IMR-90 (cell line): ENCODE measurements around the gene SRSF12. TPM values are rescaled to one million over a fixed set of nuclear protein-coding genes. Genes with fewer than 3 reads are reported as not detected.

Experiments
- ATAC-seq: fragments of 200-7000 bp; cut with Tn5 transposase; 2 replicates; pipeline ENCODE4 v1.9.1; 2020; ENCODE audit warnings: low read depth, mild to moderate bottlenecking, moderate library complexity
- BruUV-seq: library from RNA; stranded (reverse); fragments of 400-500 nt; replicated peaks from 2 replicates; lab custom pipeline; 2021; lab: Mats Ljungman, UMichigan
- CTCF ChIA-PET: fragments of 300-600 bp; formaldehyde crosslinking; extraction: SDS; loops from one replicate; lab custom pipeline; 2021; ENCODE audit warnings: antibody characterized with exemption; lab: Yijun Ruan, JAX
- POLR2A ChIA-PET: fragments of 300-600 bp; sonication (Branson Sonifier 250); formaldehyde crosslinking; loops from one replicate; lab custom pipeline; 2022; ENCODE audit warnings: antibody characterized with exemption; ENCODE audit not compliant: unreplicated experiment; lab: Charles Lee
- DNase-seq: peaks from one replicate; pipeline ENCODE4 v3.0.0; 2013
- H2AFZ ChIP-seq: replicated peaks from 2 replicates; pipeline ENCODE3; 2013; ENCODE audit warnings: low read length, mild to moderate bottlenecking; ENCODE audit not compliant: poor library complexity
- H2AK5ac ChIP-seq: 2 replicates; pipeline ENCODE4 v1.6.1; 2013; ENCODE audit warnings: low read depth, low read length, inconsistent platforms
- H2AK9ac ChIP-seq: replicated peaks from 2 replicates; pipeline ENCODE3; 2013; ENCODE audit warnings: mild to moderate bottlenecking, low read depth, low read length, moderate library complexity; ENCODE audit not compliant: poor library complexity
- H2BK120ac ChIP-seq: 2 replicates; pipeline ENCODE4 v1.6.1; 2013; ENCODE audit warnings: low read depth, low read length, inconsistent platforms
- H2BK15ac ChIP-seq: 3 replicates; pipeline ENCODE4 v1.6.1; 2013; ENCODE audit warnings: low read depth, low read length, inconsistent platforms
- H2BK20ac ChIP-seq: 2 replicates; pipeline ENCODE4 v1.6.1; 2013; ENCODE audit warnings: low read depth, mild to moderate bottlenecking, inconsistent platforms, low read length, moderate library complexity
- H2BK5ac ChIP-seq: 2 replicates; pipeline ENCODE4 v1.6.1; 2013; ENCODE audit warnings: mild to moderate bottlenecking, low read depth, low read length, inconsistent platforms; ENCODE audit not compliant: poor library complexity, severe bottlenecking
- H3K14ac ChIP-seq: replicated peaks from 2 replicates; pipeline ENCODE4 v1.6.1; 2013; ENCODE audit warnings: low read depth, low read length, inconsistent platforms
- H3K18ac ChIP-seq: 2 replicates; pipeline ENCODE4 v1.6.1; 2013; ENCODE audit warnings: low read depth, low read length, control low read depth
- H3K23ac ChIP-seq: 2 replicates; pipeline ENCODE4 v1.6.1; 2013; ENCODE audit warnings: low read depth, low read length, inconsistent platforms
- H3K27ac ChIP-seq: 2 replicates; pipeline ENCODE4 v1.5.1; 2013; ENCODE audit warnings: mild to moderate bottlenecking, control low read depth, low read length; ENCODE audit not compliant: insufficient read depth
- H3K27me3 ChIP-seq: 2 replicates; pipeline ENCODE4 v1.6.1; 2013; ENCODE audit warnings: low read length; ENCODE audit not compliant: control insufficient read depth, insufficient read depth
- H3K36me3 ChIP-seq: 2 replicates; pipeline ENCODE4 v1.6.1; 2013; ENCODE audit warnings: low read length, mixed read lengths; ENCODE audit not compliant: control insufficient read depth, insufficient read depth
- H3K4ac ChIP-seq: 2 replicates; pipeline ENCODE4 v1.6.1; 2013; ENCODE audit warnings: low read depth, low read length, inconsistent platforms
- H3K4me1 ChIP-seq: 2 replicates; pipeline ENCODE4 v1.6.1; 2013; ENCODE audit warnings: low read length, mixed read lengths; ENCODE audit not compliant: control insufficient read depth, insufficient read depth
- H3K4me2 ChIP-seq: 2 replicates; pipeline ENCODE4 v1.6.1; 2013; ENCODE audit warnings: low read depth, mild to moderate bottlenecking, control low read depth, low read length, moderate library complexity
- H3K4me3 ChIP-seq: 2 replicates; pipeline ENCODE4 v1.5.1; 2013; ENCODE audit warnings: low read depth, mild to moderate bottlenecking, control low read depth, low read length, moderate library complexity; ENCODE audit not compliant: insufficient read depth
- H3K56ac ChIP-seq: 2 replicates; pipeline ENCODE4 v1.6.1; 2013; ENCODE audit warnings: low read length, inconsistent platforms; ENCODE audit not compliant: insufficient read depth; ENCODE audit errors: extremely low read depth
- H3K79me1 ChIP-seq, 2 experiments: 2 replicates each; pipeline ENCODE4 v1.6.1; 2013; ENCODE audit warnings: low read length in 2 of 2, inconsistent platforms in 1 of 2, low read depth in 1 of 2
- H3K9ac ChIP-seq: 2 replicates; pipeline ENCODE4 v1.6.1; 2013; ENCODE audit warnings: low read depth, low read length, control low read depth
- H3K9me1 ChIP-seq: 2 replicates; pipeline ENCODE4 v1.6.1; 2013; ENCODE audit warnings: low read length, inconsistent platforms; ENCODE audit not compliant: insufficient read depth
- H3K9me3 ChIP-seq: 2 replicates; pipeline ENCODE4 v1.6.1; 2013; ENCODE audit warnings: low read length; ENCODE audit not compliant: control insufficient read depth, insufficient read depth
- H4K20me1 ChIP-seq: 2 replicates; pipeline ENCODE4 v1.6.1; 2013; ENCODE audit warnings: low read length, inconsistent platforms; ENCODE audit not compliant: insufficient read depth
- H4K5ac ChIP-seq: 2 replicates; pipeline ENCODE4 v1.6.1; 2013; ENCODE audit warnings: mild to moderate bottlenecking, low read depth, low read length, control low read depth
- H4K8ac ChIP-seq, 2 experiments: 2 replicates each; pipeline ENCODE4 v1.6.1; 2013; ENCODE audit warnings: low read depth in 2 of 2, low read length in 2 of 2, control low read depth in 1 of 2, inconsistent platforms in 1 of 2
- H4K91ac ChIP-seq: 2 replicates; pipeline ENCODE4 v1.6.1; 2013; ENCODE audit warnings: low read depth, low read length, inconsistent platforms; ENCODE audit not compliant: insufficient read depth
- BHLHE40 ChIP-seq: fragments of 150-350 bp; IDR thresholded peaks from 2 replicates; pipeline ENCODE4 v1.6.1; 2016; ENCODE audit warnings: mild to moderate bottlenecking, low read depth, low read length
- CEBPB ChIP-seq: IDR thresholded peaks from 2 replicates; pipeline ENCODE4 v1.6.1; 2012; ENCODE audit warnings: low read depth, low read length, improper control_type of control experiment
- CHD1 ChIP-seq: IDR thresholded peaks from 2 replicates; pipeline ENCODE4 v1.6.1; 2012; ENCODE audit warnings: low read depth, low read length, improper control_type of control experiment
- CTCF ChIP-seq: conservative IDR thresholded peaks from 2 replicates; pipeline ENCODE4 v1.5.1; 2012; ENCODE audit warnings: mild to moderate bottlenecking, low read depth, low read length, improper control_type of control experiment
- FOS ChIP-seq: fragments of 150-350 bp; IDR thresholded peaks from 2 replicates; pipeline ENCODE4 v1.6.1; 2016; ENCODE audit warnings: low read depth, low read length
- MAFK ChIP-seq: IDR thresholded peaks from 2 replicates; pipeline ENCODE4 v1.6.1; 2012; ENCODE audit warnings: low read depth, low read length, improper control_type of control experiment
- MAZ ChIP-seq: IDR thresholded peaks from 2 replicates; pipeline ENCODE4 v1.6.1; 2012; ENCODE audit warnings: low read depth, mild to moderate bottlenecking, low read length, improper control_type of control experiment, moderate library complexity, borderline replicate concordance
- MXI1 ChIP-seq: IDR thresholded peaks from 2 replicates; pipeline ENCODE4 v1.6.1; 2012; ENCODE audit warnings: low read depth, mild to moderate bottlenecking, low read length, moderate library complexity, borderline replicate concordance
- NFE2L2 ChIP-seq: fragments of 150-350 bp; IDR thresholded peaks from 2 replicates; pipeline ENCODE4 v1.6.1; 2016; ENCODE audit warnings: low read depth, mild to moderate bottlenecking, low read length
- POLR2A ChIP-seq: IDR thresholded peaks from 2 replicates; pipeline ENCODE4 v1.6.1; 2012; ENCODE audit warnings: mild to moderate bottlenecking, low read depth, low read length
- RAD21 ChIP-seq: IDR thresholded peaks from 2 replicates; pipeline ENCODE4 v1.6.1; 2012; ENCODE audit warnings: low read length, improper control_type of control experiment
- RCOR1 ChIP-seq: IDR thresholded peaks from 2 replicates; pipeline ENCODE4 v1.6.1; 2012; ENCODE audit warnings: mild to moderate bottlenecking, low read length, improper control_type of control experiment; ENCODE audit not compliant: insufficient replicate concordance
- RFX5 ChIP-seq: IDR thresholded peaks from 2 replicates; pipeline ENCODE4 v1.8.0; 2012; ENCODE audit warnings: low read depth, mild to moderate bottlenecking, low read length, moderate library complexity
- SMC3 ChIP-seq: fragments of 150-350 bp; IDR thresholded peaks from 2 replicates; pipeline ENCODE4 v1.6.1; 2016; ENCODE audit warnings: low read depth, mild to moderate bottlenecking, antibody characterized with exemption, low read length, moderate library complexity
- USF2 ChIP-seq: fragments of 150-350 bp; IDR thresholded peaks from 2 replicates; pipeline ENCODE4 v1.6.1; 2017; ENCODE audit warnings: mild to moderate bottlenecking, antibody characterized with exemption, low read length, low read depth
- WGBS, 2 experiments: methylation state at CpG; one replicate each; pipeline versions ENCODE4 v1.1.5 to v1.1.7; 2013; ENCODE audit warnings: missing lambda C conversion rate in 2 of 2; ENCODE audit not compliant: insufficient read length in 1 of 2; ENCODE audit errors: extremely low coverage in 2 of 2; 5-methylcytosine and 5-hydroxymethylcytosine counted together
- dilution Hi-C: fragments of 300-500 bp; cut with HindIII; formaldehyde crosslinking; loops from one replicate; pipeline ENCODE4 v1.14.3; 2018; ENCODE audit warnings: low sequenced_read_pairs; ENCODE audit not compliant: unreplicated experiment
- in situ Hi-C: fragments of 300-500 bp; cut with MboI; formaldehyde crosslinking; loops from 3 replicates; pipeline ENCODE4 v1.14.3; 2019; ENCODE audit warnings: low sequenced_read_pairs, inconsistent platforms, mixed read lengths
- intact Hi-C: fragments of 100-400 bp; cut with micrococcal nuclease; formaldehyde crosslinking; loops from 2 replicates; pipeline ENCODE4 v1.10.0; 2022
- polyA plus RNA-seq, 3 experiments: library from polyadenylated mRNA; depleted of rRNA; stranded (reverse); fragments of >200 nt; gene quantifications; 2 replicates each; pipeline ENCODE4 v1.2.3, GENCODE V29; 2012; ENCODE audit warnings: low replicate concordance in 1 of 3
- total RNA-seq: library from RNA; depleted of rRNA; stranded (reverse); fragments of >200 nt; gene quantifications from 2 replicates; pipeline ENCODE4 v1.2.3, GENCODE V29; 2012
- TF ChIP-seq, protein P1 (sequence below): fragments of 150-350 bp; IDR thresholded peaks from 2 replicates; pipeline ENCODE4 v1.6.1; 2016; ENCODE audit warnings: low read depth, mild to moderate bottlenecking, low read length, moderate library complexity, borderline replicate concordance

SRSF12 gene
- total and polyA plus RNA-seq, 2 of the 4 experiments (the other 2 are of a cell fraction): 0.21 to 0.36 TPM

- no peak overlapping the region for H2AK9ac ChIP-seq
- DNase-seq: no peak
- no peaks in the 10 kb centered on the region for H3K9me3 ChIP-seq
- BruUV-seq: no TSS peak
- H3K36me3 ChIP-seq: no peaks in the 10 kb centered on the region
- no peak overlapping the region for H2BK20ac ChIP-seq
- dilution Hi-C loops (no loop called here), intact Hi-C loops (no loop called here), in situ Hi-C loops (loop anchor here (25.0 kb wide), 1 partner anchor 224 kb away; the partner anchor contains the start of gene UBE2J1)
- no peak overlapping the region for H2BK15ac ChIP-seq
- H3K4me2 ChIP-seq: no peak overlapping the region
- peaks cover 7% of the 10 kb centered on the region for H3K9me1 ChIP-seq
- no peak overlapping the region for H2AFZ ChIP-seq
- WGBS, 2 experiments: no CpG with 5 or more reads among the region's 2 CpGs
- H3K9ac ChIP-seq: no peak overlapping the region
- H3K4me1 ChIP-seq: peaks cover 12% of the 10 kb centered on the region
- no peak overlapping the region for H3K4ac ChIP-seq
- H3K23ac ChIP-seq: peak overlapping the region; percentile 49; the same call in 1 of the 2 replicates
- no peak overlapping the region for H4K91ac ChIP-seq
- no peak overlapping the region for H2AK5ac ChIP-seq
- H4K8ac ChIP-seq: no peak overlapping the region
- H3K4me3 ChIP-seq: no peak overlapping the region
- no peak overlapping the region for H3K14ac ChIP-seq
- no peak overlapping the region for H2BK5ac ChIP-seq
- CTCF ChIA-PET: no interaction called here
- no peak overlapping the region for H3K18ac ChIP-seq
- TF ChIP-seq BHLHE40 (no peak), FOS (no peak), NFE2L2 (no peak), POLR2A (no peak), MAFK (no peak), RFX5 (no peak), MAZ (no peak), SMC3 (no peak), CHD1 (no peak), RCOR1 (no peak), RAD21 (no peak), USF2 (no peak), CTCF (no peak), MXI1 (no peak), CEBPB (no peak)
- TF ChIP-seq, protein P1, sequence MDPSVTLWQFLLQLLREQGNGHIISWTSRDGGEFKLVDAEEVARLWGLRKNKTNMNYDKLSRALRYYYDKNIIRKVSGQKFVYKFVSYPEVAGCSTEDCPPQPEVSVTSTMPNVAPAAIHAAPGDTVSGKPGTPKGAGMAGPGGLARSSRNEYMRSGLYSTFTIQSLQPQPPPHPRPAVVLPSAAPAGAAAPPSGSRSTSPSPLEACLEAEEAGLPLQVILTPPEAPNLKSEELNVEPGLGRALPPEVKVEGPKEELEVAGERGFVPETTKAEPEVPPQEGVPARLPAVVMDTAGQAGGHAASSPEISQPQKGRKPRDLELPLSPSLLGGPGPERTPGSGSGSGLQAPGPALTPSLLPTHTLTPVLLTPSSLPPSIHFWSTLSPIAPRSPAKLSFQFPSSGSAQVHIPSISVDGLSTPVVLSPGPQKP: no peak
- POLR2A ChIA-PET: no interaction called here
- no peak overlapping the region for H3K56ac ChIP-seq
- H2BK120ac ChIP-seq: no peak overlapping the region
- ATAC-seq: no peak
- no peaks in the 10 kb centered on the region for H3K27me3 ChIP-seq
- no peak overlapping the region for H3K27ac ChIP-seq
- no peaks in the 10 kb centered on the region for H4K20me1 ChIP-seq
- no peaks in the 10 kb centered on the region for H3K79me1 ChIP-seq
- no peak overlapping the region for H4K5ac ChIP-seq
These were observed 20.3 kb upstream of the SRSF12 start for GRCh38 chr6:89138173-89138572.
